Liver (tissue), 3 donors: ENCODE measurements around the gene ID3.

Experiments
- MAX ChIP-seq: IDR thresholded peaks from 2 replicates; pipeline ENCODE4 v1.6.1; 2016; ENCODE audit warnings: antibody characterized with exemption
- SP1 ChIP-seq: IDR thresholded peaks from 2 replicates; pipeline ENCODE4 v1.6.1; 2018; ENCODE audit warnings: antibody characterized with exemption, mild to moderate bottlenecking
- TAF1 ChIP-seq: conservative IDR thresholded peaks from 2 replicates; pipeline ENCODE4 v1.6.1; 2016; ENCODE audit warnings: antibody characterized with exemption, mild to moderate bottlenecking
- TF ChIP-seq, protein P1 (sequence below): fragments of 150-350 bp; IDR thresholded peaks from 2 replicates; pipeline ENCODE4 v1.5.1; 2017; ENCODE audit warnings: improper control_type of control experiment, low read depth, low read length; ENCODE audit not compliant: missing input control
- donor health status: healthy.
- donor health status: healthy.

- TF ChIP-seq SP1 = no peak
- TF ChIP-seq, protein P1, sequence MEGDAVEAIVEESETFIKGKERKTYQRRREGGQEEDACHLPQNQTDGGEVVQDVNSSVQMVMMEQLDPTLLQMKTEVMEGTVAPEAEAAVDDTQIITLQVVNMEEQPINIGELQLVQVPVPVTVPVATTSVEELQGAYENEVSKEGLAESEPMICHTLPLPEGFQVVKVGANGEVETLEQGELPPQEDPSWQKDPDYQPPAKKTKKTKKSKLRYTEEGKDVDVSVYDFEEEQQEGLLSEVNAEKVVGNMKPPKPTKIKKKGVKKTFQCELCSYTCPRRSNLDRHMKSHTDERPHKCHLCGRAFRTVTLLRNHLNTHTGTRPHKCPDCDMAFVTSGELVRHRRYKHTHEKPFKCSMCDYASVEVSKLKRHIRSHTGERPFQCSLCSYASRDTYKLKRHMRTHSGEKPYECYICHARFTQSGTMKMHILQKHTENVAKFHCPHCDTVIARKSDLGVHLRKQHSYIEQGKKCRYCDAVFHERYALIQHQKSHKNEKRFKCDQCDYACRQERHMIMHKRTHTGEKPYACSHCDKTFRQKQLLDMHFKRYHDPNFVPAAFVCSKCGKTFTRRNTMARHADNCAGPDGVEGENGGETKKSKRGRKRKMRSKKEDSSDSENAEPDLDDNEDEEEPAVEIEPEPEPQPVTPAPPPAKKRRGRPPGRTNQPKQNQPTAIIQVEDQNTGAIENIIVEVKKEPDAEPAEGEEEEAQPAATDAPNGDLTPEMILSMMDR = no peak
- TF ChIP-seq TAF1 = no peak
- no peak for TF ChIP-seq MAX
Observed at GRCh38 chr1:23594149-23594907, 35.0 kb upstream of the ID3 start.
